HepG2 (cell line): Measurements from ENCODE around the gene ADAMTS16. TPM values are rescaled to one million over a fixed set of nuclear protein-coding genes. Genes with fewer than 3 reads are reported as not detected.
A peak's percentile ranks its signal among the peaks of the same experiment; 100 is the strongest.

Experiments used
- CREM ChIP-seq, 2 experiments: sonication (generic) in 1 of 2; formaldehyde crosslinking in 1 of 2; IDR thresholded peaks; 2 replicates each; pipeline versions ENCODE4 v1.4.0 to v1.6.1; 2016 to 2020; ENCODE audit warnings: antibody characterized with exemption in 1 of 2, mild to moderate bottlenecking in 1 of 2, missing genetic modification reagents in 1 of 2
- E2F1 ChIP-seq: sonication (generic); formaldehyde crosslinking; IDR thresholded peaks from 2 replicates; pipeline ENCODE4 v1.5.0; 2020; ENCODE audit warnings: missing genetic modification reagents
- HNRNPK ChIP-seq: fragments of 200-400 bp; formaldehyde crosslinking; IDR thresholded peaks from 2 replicates; pipeline ENCODE4 v1.6.1; 2018; ENCODE audit warnings: low read length, low read depth, moderate library complexity, mild to moderate bottlenecking; ENCODE audit not compliant: poor library complexity, severe bottlenecking
- ISL2 ChIP-seq: sonication (generic); formaldehyde crosslinking; IDR thresholded peaks from 2 replicates; pipeline ENCODE4 v1.5.0; 2020; ENCODE audit warnings: missing genetic modification reagents
- MIER3 ChIP-seq: IDR thresholded peaks from 2 replicates; pipeline ENCODE4 v1.6.1; 2016; ENCODE audit warnings: missing compliant biosample characterization, borderline replicate concordance
- NFKBIZ ChIP-seq: IDR thresholded peaks from 2 replicates; pipeline ENCODE4 v1.6.1; 2018; ENCODE audit warnings: missing genetic modification reagents, missing compliant biosample characterization
- PREB ChIP-seq: sonication (generic); formaldehyde crosslinking; IDR thresholded peaks from 2 replicates; pipeline ENCODE4 v1.4.0; 2020; ENCODE audit warnings: missing genetic modification reagents
- REPIN1 ChIP-seq: sonication (generic); formaldehyde crosslinking; IDR thresholded peaks from 2 replicates; pipeline ENCODE4 v1.8.0; 2022; ENCODE audit warnings: missing genetic modification reagents, low read depth, mild to moderate bottlenecking, borderline replicate concordance
- RNF2 ChIP-seq: fragments of 450-650 bp; conservative IDR thresholded peaks from 2 replicates; pipeline ENCODE4 v1.6.1; 2016; ENCODE audit warnings: low read depth
- SALL1 ChIP-seq: sonication (generic); formaldehyde crosslinking; IDR thresholded peaks from 2 replicates; pipeline ENCODE4 v1.8.0; 2022; ENCODE audit warnings: mild to moderate bottlenecking, missing genetic modification reagents
- SP5 ChIP-seq: IDR thresholded peaks from 2 replicates; pipeline ENCODE4 v1.6.1; 2016; ENCODE audit warnings: low read depth, borderline replicate concordance
- TP53 ChIP-seq: sonication (generic); formaldehyde crosslinking; conservative IDR thresholded peaks from 2 replicates; pipeline ENCODE4 v1.4.0; 2020; ENCODE audit warnings: missing genetic modification reagents
- USF2 ChIP-seq, 2 experiments: sonication (generic) in 1 of 2; formaldehyde crosslinking in 1 of 2; IDR thresholded peaks; 2 replicates each; pipeline versions ENCODE4 v1.5.1 to v1.6.1; 2011 to 2020; ENCODE audit warnings: borderline replicate concordance in 1 of 2, low read depth in 1 of 2, low read length in 1 of 2, mild to moderate bottlenecking in 1 of 2, missing genetic modification reagents in 1 of 2, moderate library complexity in 1 of 2
- WIZ ChIP-seq: sonication (generic); formaldehyde crosslinking; IDR thresholded peaks from 2 replicates; pipeline ENCODE4 v1.5.1; 2020; ENCODE audit warnings: mild to moderate bottlenecking, missing genetic modification reagents
- ZKSCAN1 ChIP-seq: fragments of 150-350 bp; IDR thresholded peaks from 2 replicates; pipeline ENCODE4 v1.6.1; 2014; ENCODE audit warnings: low read length
- ZNF350 ChIP-seq: sonication (generic); formaldehyde crosslinking; IDR thresholded peaks from 2 replicates; pipeline ENCODE4 v1.4.0; 2020; ENCODE audit warnings: mild to moderate bottlenecking, low read depth, missing genetic modification reagents, borderline replicate concordance
- ZNF512B ChIP-seq: sonication (generic); formaldehyde crosslinking; IDR thresholded peaks from 2 replicates; pipeline ENCODE4 v1.5.1; 2020; ENCODE audit warnings: missing genetic modification reagents, mild to moderate bottlenecking, borderline replicate concordance
- ZNF614 ChIP-seq: IDR thresholded peaks from 2 replicates; pipeline ENCODE4 v1.6.1; 2018; ENCODE audit warnings: missing biosample characterization, missing genetic modification reagents, inconsistent platforms, borderline replicate concordance
- ZNF792 ChIP-seq: IDR thresholded peaks from 2 replicates; pipeline ENCODE4 v1.6.1; 2016
- polyA plus RNA-seq, 8 experiments: library from polyadenylated mRNA; depleted of rRNA in 3 of 8; stranded (reverse) in 7 of 8; unstranded in 1 of 8; fragments of >200 nt; fragmentation: Illumina TruSeq in 4 of 8; extraction: Trizol in 4 of 8; gene quantifications; 2 replicates each; pipeline versions ENCODE4 v1.2.1 to v1.2.3, GENCODE V29; 2011 to 2016; ENCODE audit warnings: low read depth in 4 of 8, missing spikeins in 1 of 8, mixed read lengths in 1 of 8; ENCODE audit not compliant: insufficient read depth in 1 of 8
- total RNA-seq, 5 experiments: library from RNA; depleted of rRNA; stranded (reverse); fragments of >200 nt; fragmentation: Illumina TruSeq; extraction: Trizol; gene quantifications; 2 replicates each; pipeline ENCODE4 v1.2.3, GENCODE V29; 2016; ENCODE audit warnings: low read depth in 1 of 5
- TF ChIP-seq, protein P1 (sequence below): sonication (generic); formaldehyde crosslinking; IDR thresholded peaks from 2 replicates; pipeline ENCODE4 v1.9.0; 2022; ENCODE audit warnings: low read depth, missing genetic modification reagents

ADAMTS16 gene
- total and polyA plus RNA-seq, 2 of the 13 experiments (the other 11 are each of a cell fraction or from before 2014, with no cell fraction given), result 0.02 to 0.03 TPM

GRCh38 chr5:5360941-5361520, 220.9 kb downstream of the ADAMTS16 start (continued):
- TF ChIP-seq, protein P1, sequence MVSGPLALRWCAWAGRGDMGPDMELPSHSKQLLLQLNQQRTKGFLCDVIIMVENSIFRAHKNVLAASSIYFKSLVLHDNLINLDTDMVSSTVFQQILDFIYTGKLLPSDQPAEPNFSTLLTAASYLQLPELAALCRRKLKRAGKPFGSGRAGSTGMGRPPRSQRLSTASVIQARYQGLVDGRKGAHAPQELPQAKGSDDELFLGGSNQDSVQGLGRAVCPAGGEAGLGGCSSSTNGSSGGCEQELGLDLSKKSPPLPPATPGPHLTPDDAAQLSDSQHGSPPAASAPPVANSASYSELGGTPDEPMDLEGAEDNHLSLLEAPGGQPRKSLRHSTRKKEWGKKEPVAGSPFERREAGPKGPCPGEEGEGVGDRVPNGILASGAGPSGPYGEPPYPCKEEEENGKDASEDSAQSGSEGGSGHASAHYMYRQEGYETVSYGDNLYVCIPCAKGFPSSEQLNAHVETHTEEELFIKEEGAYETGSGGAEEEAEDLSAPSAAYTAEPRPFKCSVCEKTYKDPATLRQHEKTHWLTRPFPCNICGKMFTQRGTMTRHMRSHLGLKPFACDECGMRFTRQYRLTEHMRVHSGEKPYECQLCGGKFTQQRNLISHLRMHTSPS (CRISPR knock-in tag), result no peak
- TF ChIP-seq ZNF512B (peak; percentile 79; the same call in 1 of the 2 replicates), HNRNPK (no peak), ZNF350 (CRISPR knock-in tag) (no peak), E2F1 (no peak), REPIN1 (CRISPR knock-in tag) (peak; percentile 54; the same call in 1 of the 2 replicates), NFKBIZ (peak; percentile 52; the same call in 1 of the 2 replicates), PREB (CRISPR knock-in tag) (no peak), USF2 (IDR thresholded peaks at IDR 0.05; ENCODE audit: low read depth, low read length) (0 out of 2 replicates have a peak, but pooled peaks have one; percentile 30), USF2 (CRISPR knock-in tag; IDR thresholded peaks at IDR 0.05; ENCODE audit: borderline replicate concordance) (peak; percentile 49; the same call in 1 of the 2 replicates), WIZ (peak; percentile 27; the same call in 1 of the 2 replicates), SP5 (CRISPR knock-in tag) (peak; percentile 35; the same call in 1 of the 2 replicates), ZNF614 (0 out of 2 replicates have a peak, but pooled peaks have one; percentile 33), ZNF792 (CRISPR knock-in tag) (peak; percentile 33; the same call in 1 of the 2 replicates), MIER3 (CRISPR knock-in tag) (peak; percentile 62; the same call in 1 of the 2 replicates), ISL2 (peak; percentile 76), RNF2 (no peak), SALL1 (peak; percentile 91), CREM (IDR thresholded peaks at IDR 0.05) (peak; percentile 82), CREM (CRISPR knock-in tag; IDR thresholded peaks at IDR 0.05) (no peak), TP53 (peak; percentile 65; the same call in 1 of the 2 replicates), ZKSCAN1 (no peak)
